NCI-H524 (cell line): Measurements from ENCODE around the gene AKAP6.
A peak's percentile ranks its signal among the peaks of the same experiment; 100 is the strongest.

Experiments used
- DNase-seq, 2 experiments: peaks; one replicate each; lab custom pipeline; 2025; lab: John Stamatoyannopoulos, UW

AKAP6 gene

DNA sequence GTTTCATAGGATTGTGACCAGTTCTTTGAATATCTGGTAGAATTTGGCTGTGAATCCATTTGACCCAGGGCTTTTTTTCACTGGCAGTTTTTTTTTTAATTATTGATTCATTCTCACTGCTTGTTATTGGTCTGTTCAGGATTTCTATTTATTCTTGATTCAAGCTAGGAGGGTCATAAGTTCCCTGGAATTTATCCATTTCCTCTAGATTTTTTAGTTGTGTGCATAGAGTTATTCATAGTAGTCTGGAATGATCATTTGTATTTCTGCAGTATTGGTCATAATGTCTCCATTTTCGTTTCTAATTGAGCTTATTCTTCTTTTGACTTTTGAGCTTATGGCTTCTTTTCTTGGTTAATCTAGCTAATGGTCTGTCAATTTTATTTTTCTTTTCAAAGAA is 291.6 kb downstream of the AKAP6 start:
- no peak for DNase-seq

DNA sequence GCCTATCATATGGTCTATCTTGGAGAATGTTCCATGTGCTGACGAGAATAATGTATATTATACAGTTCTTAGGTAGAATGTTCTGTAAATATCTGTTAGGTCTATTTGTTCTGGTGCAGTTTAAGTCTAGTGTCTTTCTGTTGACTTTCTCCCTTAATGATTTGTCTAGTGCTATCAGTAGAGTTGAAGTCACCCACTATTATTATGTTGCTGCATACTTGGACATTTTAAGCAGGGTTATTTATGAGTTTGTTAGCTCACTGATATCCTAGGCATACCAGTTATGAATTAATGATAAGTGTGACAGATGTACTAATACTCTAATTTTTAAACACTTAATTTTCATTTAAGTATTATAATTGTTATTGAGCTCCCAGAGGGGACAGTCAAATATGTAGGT is 292.5 kb downstream of the AKAP6 start:
- DNase-seq: no peak

DNA sequence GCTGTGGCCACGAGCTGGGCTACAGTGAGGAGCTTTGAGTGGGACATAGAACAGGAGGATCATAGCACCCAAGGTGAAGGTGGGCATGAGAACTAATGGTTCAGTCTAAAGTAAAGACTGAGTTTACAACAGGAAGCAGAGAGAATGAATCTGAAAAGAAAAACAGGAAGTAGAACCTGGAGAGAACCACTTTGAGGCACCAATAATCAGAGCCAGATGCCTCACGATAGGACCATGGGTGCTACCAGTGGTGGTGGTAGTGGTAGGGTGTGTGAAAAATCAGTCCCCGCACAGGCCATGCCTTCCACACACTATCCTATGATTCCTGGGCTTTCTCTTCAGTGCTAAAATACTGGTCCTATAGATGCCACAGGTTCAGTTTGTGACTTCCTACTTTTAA is 293.6 kb downstream of the AKAP6 start:
- DNase-seq: no peak

DNA sequence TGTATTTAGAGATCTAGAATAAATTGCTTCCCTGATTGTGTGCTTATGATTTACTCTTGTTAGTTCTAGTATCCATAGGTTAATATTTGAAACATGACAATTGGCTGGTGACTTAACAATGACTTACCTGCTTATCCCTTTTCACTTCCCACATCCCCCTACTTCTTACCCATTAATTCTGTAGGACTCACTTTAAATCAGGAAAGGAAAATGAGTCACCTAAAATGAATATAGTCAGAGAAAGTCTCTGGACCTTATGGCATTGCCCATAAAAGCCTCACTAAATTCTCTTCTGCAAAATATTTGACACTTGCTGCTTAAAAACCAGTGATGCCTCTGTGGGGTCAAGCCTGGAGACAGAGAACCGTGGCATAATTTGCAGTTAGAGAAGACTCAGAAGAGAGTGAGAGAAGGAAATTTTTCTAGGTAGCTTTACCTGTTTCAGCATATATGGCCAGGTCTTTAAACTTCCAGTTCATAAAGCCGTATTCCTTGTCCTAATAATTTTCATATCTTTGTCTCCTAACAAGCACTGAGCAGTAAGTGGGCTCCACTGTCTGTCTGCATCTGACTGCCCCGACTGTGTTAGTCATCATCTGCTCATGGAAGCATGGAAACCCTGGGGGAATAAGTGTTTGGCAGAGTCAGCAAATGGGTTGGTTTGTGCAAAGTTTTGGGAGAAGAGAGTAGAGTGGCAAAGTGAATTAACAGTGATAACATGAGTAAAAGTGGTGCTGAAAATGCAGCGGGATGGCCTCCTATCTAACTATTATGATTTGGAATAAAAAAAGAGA is 294.4 kb downstream of the AKAP6 start:
- DNase-seq: no peak

DNA sequence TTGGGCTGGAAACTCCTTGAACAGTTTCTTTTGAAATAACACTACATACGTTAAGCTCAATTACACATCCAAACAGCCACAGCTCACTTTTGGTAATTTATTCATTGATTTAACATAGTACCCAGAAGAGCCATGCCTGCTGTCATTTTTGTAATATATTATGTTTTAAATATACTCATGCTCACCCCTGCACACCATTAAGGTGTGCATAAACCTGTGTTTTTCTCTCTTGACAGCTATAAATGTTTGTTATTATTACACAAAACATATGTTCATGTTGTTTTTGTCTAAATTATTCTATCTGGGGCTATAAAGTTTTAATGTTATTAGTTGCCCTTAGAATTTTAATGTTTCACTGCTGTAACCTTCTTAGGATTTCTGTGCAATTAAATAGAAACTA is 296.1 kb downstream of the AKAP6 start:
- no peak for DNase-seq

DNA sequence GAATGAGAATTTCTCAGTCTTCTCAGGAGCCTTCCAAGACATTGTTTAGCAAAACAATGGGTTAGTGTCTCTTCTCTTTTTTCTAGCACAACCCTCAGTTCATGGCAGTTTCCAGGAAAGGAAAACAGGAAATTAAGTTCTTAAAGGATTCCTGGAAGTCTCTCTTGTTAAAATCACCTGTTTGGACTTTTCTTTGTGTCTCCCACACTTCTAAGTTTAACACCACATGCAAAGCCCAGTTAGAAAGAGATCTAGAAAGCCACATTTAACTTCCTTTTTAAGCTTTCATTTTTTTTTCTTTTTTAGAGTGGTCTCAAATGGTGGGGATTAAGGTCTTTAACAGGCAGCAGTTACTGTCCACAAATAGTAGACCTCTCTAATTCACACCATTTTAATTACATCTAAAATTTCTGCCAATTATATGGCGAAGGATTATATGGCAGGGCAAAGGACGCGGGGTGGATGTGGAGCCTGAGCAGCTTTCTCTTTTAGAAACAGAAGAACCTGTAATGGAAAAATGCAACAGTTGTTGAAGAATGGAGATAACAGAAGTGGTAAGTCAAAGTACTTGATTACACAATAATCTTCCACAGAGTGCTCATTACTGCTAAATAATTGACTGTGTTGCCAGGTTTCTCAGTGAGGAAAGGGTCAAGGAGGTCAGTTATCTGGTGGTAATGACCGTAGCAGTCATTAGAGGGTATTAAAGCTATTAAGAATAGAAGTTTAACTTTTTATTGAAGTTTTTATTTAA is 298.6 kb downstream of the AKAP6 start:
- DNase-seq: peak; percentile 68 to 80

DNA sequence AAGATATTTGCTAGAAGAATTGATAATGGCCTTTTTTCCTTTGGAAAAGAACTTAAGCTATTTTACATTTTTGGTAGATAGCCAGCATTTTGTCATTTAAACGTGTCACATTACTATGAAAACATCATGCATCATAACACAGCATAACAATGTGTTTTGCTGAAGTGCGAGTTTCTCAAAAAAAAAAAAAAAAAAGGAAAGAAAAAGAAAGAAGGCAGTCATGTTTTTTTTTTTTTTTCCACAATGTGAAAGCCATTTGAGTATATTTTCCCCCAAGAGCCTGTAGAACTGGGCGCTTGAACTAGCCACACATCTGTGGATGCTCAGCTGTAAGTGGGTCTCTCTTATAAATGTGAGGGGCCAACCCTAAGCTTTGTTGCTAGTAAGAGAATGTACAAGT is 300.1 kb downstream of the AKAP6 start:
- no peak for DNase-seq

DNA sequence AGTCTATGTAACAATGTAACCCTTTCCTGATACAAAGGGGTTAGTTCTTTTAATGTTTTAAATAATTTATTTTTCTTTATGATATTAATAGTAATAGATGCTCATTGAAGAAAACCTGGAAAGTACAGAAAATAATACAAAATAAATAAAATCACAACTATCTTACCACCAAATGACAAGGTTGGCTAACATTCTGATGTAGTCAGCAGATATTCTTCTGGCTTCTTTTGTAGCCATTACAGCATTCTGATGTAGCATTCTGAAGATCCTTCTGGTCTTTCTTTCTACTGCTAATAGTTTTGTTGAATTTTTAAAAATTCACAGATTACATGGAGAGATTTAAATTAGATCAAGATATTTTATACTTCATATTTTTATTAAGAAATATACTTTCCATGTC is 301.6 kb downstream of the AKAP6 start:
- DNase-seq: no peak

DNA sequence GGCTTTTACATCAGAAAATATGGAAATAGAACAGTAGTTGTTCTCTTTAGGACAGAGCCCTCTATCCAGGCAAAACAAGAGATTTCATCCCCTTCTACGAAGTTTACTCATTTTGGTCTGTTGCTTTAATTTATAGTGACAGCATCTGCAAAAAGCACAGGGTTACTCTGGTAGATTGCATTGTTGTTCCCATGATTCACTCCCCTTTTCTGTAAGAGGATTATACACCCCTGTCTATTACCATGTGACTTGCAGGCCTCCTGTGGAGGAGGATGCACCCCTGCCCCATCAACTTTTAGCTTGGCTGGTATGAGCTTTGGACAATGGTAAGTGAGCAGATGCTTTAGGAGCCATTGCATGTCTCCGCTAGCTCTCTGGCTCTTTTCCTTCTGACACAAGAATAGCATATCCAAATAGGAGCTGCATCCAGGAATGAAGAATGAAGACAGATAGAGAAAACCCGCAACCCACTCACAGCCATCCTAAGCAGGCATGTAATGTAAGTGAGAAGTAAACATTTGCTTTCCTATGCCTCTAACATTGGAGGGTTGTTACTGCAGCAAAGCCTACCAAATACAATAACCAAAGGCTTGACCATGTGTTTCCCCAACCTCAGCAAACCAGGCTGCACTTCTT is 304.2 kb downstream of the AKAP6 start:
- peak in 1 of 2 experiments; percentile 25 for DNase-seq

DNA sequence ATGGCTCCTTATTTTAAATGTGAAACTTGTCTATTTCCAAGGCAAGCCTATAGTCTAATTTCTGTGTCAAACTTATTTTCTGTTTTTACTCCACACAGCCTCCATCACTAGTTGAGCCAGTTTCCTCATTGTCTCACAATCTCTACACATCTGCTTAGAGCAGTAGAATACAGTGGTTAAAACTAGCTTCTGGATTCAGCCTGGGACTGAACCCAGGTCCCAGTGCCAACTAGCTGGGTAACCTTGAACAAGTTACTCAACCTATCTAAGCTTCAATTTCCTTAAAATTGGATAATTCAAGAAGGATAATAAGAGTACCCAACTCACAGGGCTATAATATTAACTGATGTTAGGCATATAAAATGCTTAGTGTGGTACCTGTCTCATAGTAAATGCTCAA is 304.8 kb downstream of the AKAP6 start:
- no peak for DNase-seq

DNA sequence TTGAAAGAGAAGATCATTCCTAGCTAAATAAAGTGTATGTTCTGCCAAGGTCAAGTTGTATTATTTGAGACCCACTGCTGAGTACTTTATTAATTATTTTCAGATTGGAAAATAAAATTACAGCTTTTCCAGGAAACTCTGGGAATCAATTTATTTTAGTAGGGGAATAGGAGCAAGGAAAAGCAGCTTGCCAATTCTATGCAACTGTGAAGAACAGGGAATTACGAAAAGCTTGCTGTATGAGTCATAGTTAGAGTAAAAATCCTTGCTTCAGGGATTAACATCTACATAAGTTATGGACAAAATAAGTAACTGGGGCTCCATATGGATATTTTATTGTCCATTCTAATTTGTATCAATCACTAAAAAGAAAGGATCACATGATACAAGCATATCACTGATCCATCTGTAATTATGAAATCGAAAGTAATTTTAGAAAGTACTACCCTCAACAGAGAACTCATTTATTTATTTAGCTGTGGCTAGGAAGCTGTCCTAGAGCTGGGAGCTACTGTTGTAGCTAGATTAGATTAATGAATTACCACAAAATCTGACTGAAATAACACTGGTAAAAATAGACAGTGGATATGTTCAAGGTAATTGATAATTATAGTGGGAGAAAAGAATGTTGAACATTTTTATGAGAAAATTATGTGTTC is 306.1 kb downstream of the AKAP6 start:
- no peak for DNase-seq

DNA sequence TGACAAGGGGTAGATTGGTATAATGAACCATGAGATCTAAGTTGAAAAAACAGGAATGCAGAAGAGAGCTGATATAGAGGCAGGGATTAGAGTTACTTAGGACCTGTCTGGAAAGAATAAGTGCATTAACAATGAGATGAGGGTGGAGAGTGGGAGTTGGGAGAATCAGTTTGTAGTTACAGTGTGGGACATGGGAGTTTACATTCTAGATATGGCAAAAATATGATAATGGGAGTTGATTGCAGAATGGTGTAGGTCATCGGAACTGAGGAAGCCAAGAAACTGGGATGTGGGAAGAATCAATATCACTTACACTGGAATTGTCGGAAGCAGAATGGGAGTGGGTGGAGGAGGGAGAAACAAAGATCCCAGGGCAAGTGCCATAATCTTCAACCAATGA is 308.5 kb downstream of the AKAP6 start:
- no peak for DNase-seq

DNA sequence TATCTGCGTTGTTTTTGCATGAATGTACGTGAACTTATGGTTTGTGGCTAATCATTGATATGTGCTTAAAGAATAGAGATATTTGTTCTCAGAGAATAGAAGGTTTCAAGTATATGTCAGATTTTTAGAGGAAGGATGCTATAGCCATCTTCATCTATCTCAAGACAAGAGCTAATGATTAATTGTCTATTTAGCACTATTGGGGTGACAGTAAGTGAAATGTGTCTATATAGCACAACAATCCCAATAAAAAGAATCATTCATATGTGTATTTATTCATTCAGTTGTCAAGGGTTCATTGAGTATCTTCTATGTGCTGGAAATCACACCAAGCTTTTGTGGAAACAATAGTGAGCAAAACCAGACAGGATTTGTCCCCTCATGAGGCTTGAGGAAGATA is 310.1 kb downstream of the AKAP6 start:
- DNase-seq: no peak

DNA sequence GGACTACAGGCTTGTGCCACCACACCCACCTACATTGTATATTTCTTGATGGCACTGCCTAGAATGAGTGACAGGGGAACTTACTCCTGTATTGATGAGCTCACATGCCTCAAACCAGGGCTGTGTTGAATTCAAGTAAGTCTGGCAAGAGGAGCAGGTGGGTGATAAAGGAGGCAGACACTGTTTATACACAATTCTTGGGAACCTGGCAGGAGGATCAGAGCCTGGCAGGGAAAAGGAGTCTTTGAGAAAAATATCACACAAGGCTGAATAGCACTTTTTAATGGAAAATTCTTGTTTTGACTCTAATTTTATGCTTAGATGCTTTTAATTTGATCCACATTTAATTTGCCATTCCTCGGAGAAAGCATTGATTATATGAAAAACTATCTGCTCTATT is 316.5 kb downstream of the AKAP6 start:
- no peak for DNase-seq

DNA sequence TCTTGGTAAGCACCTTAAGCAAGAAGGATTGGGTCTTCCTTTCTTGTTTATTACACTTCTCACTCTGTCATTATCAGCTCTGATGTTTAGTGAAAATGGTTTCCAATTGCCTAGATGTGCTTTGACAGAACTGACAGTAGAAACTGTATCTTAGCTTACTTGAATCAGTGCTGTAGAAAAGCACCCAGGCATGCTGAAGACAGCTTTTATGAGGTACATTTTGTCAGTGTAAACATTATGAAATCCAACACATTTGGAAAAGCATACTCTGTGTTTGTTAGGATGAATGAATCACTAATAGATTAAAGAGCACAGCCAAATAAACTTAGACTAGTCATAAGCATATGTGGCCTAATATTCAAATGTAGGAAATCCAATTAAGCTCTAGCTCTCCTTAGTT is 319.3 kb downstream of the AKAP6 start:
- no peak for DNase-seq

DNA sequence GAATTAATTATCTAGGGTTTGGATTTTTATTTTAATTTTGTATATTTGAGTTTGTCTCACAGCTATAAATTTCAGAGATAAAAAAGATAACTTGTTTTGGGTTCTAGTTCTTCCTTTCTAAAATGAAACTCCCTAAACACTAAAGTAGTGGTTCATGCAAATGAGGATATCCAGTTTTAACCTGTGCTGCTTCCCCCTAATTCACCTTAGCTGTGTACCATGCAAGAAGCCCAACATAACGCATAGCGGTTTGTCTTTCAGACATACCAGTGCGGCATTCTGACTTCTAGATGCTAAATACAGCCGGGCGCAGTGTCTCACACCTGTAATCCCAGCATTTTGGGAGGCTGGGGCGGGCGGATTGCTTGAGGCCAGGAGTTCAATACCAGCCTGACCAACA is 320.9 kb downstream of the AKAP6 start:
- no peak for DNase-seq

DNA sequence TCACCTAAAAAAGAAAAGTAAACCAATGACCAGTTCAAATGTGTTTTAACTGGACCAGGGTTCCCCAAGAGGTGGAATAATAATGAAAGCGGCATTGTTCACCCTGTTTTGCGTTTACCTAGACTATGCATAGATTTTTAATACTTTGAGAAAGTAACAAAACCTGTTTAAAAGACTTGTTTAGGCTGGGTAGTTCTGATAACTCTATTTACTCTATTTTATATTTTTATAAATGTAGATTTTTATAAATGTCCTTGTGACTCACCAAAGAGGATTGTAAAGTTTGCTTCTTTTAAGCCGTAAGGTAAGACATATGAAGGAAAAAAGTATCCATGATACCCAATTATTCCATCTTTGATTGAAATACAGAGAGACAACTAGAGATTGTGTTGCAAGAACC is 321.6 kb downstream of the AKAP6 start:
- DNase-seq: no peak

DNA sequence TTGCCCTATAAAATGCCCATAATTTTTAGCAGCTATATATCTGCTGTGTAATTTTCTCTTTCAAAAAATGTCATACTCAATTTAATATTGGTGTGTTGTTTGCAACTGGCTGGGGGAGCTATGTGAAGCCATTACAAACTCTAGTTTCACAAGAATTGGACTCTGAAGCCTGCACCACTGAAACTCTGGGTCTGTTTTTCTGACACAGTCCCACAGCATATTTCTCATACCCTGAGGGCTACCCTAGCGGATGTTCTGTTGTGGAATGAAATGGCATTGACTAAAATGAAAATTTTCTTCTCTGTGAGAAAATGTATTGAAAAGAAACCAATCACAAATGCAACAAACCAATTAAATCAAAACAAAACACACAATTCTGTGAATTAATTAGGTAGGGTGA is 325.0 kb downstream of the AKAP6 start:
- no peak for DNase-seq

DNA sequence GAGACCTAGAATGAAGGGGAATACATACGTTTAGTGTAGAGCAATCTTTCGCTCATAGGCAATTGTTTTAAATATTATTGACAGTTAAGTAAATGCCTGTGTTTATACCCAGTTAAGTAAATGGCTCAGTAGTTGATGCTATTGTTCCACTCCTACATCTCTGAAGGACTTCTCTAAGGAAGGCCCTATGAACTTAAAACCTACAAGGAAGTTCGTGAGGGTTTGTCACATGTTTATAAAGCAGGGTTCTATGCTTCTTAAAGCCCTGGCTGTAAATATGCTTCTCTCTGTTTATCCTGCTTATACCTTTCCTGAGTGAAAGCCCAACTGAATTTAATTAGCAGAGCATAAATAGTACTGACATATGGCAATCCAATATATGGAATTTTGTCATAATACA is 327.5 kb downstream of the AKAP6 start:
- DNase-seq: no peak

DNA sequence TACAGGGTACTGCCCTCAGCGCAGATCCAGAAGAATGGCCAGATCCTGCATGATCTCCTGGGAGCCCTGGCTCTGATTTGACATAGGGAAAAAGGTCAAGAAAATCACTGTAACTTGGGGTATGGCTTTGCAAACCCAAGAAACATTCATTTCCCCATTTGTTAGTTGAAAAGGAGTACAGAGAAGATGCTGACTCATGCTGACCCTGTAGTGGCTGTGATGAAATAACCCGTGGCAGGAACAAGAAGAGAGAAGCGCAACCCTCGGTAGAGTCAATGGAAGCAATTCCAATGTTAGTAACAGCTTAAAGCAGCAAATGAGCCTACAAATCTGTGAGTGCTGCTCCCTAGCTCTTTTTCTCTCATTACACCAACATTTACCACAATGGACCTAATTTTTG is 328.0 kb downstream of the AKAP6 start:
- no peak for DNase-seq

DNA sequence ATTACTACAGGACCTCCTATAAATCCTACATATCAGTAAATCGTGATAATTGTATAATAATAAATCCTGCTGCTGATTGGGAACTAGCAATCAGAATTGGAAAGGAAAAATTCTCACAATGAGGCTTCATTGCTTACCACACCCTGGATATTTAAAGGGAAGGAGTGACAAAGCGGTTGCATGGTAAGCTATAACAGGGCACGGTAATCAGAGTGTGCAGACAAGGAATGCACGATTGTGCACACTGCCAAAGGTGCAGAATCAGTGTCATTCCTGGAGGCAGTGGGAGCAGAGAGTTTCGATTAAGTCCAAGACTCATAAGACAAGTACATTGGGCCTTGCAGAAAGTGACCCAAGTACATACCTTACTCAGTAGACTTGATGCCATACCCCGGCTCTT is 332.1 kb downstream of the AKAP6 start:
- DNase-seq: no peak

DNA sequence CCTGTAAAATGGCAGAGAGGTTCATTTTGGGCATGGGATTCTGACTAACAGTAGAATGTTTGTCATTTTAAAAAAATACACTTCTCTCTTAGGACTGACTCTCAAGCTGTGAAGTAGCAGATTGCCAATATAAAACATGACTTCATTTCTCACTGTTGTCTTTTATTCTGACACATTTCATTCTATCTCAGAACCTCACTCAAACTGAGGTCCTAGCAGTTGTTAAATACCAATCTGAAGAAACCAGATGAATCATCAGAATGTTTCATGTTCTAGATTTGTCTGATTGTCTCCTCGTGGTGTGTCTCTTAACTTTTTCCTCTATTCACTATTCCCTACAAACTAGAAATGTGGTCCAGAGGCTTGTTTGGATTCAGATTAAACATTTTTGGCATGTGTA is 333.1 kb downstream of the AKAP6 start:
- no peak for DNase-seq

DNA sequence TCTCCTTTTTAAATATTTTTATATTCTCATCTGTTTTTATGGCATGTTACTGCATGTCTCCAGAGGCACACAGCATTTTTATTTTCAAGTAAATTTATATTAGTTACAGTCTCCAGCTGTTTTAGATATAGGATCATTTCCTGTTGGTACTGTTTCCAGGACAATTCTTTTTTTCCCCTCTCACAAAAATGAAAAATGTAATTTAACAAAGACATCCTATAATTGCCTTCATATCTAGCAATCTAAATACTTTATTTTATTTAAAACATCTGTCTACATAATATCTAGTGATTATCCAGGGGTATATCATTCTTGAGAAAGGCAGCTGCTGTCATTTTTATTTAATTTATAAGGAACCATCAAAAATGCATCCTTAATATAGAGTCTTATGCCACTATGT is 337.2 kb downstream of the AKAP6 start:
- DNase-seq: no peak
